Measurements from ENCODE around the gene SALL1. TPM values are rescaled to one million over a fixed set of nuclear protein-coding genes. Genes with fewer than 3 reads are reported as not detected.

Gene SALL1
- total RNA-seq, 2 donors from 2014 or later: not detected

DNA sequence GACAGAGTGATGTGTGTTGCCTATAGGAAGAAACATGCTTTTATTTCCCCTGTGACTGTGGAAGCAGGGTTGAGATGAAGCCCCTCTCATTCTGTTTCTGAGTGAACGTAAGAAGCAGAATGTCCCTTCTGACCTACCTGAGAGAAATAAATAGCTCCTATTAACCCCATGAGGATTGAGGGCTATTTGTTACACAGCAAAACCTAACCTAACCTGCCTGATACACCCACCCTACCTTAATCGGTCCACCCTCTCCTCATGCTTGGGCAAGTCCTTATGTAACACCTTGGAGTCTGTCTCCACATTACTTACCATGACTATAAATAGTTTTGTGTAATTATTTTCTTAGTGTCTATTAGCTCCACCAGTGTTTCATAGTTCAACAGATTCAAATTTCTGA lies 41.9 kb downstream of the SALL1 start:
- DNase-seq (no peak), ATAC-seq (no peak)
- no peak overlapping the region for H3K27ac Mint-ChIP-seq
- H3K4me1 Mint-ChIP-seq: no peaks in the 10 kb centered on the region
- peaks cover 33% of the 10 kb centered on the region for H3K27me3 Mint-ChIP-seq
- H3K9me3 ChIP-seq (ENCODE audit: control insufficient read depth, low read length, poor library complexity, severe bottlenecking): no peaks in the 10 kb centered on the region
- no peak overlapping the region for H3K4me3 Mint-ChIP-seq
- H3K36me3 Mint-ChIP-seq (ENCODE audit: low read depth): peaks cover 2% of the 10 kb centered on the region

- no peaks in the 10 kb centered on the region for H3K4me1 Mint-ChIP-seq
- ATAC-seq (no peak), DNase-seq (no peak)
- peaks cover 23% of the 10 kb centered on the region for H3K27me3 Mint-ChIP-seq
- no peak overlapping the region for H3K27ac Mint-ChIP-seq
- H3K36me3 Mint-ChIP-seq (ENCODE audit: low read depth): peaks cover 2% of the 10 kb centered on the region
- H3K9me3 ChIP-seq (ENCODE audit: control insufficient read depth, low read length, poor library complexity, severe bottlenecking): no peaks in the 10 kb centered on the region
- H3K4me3 Mint-ChIP-seq: no peak overlapping the region
Measured at GRCh38 chr16:51107742-51108141, 43.3 kb downstream of the SALL1 start.

DNA sequence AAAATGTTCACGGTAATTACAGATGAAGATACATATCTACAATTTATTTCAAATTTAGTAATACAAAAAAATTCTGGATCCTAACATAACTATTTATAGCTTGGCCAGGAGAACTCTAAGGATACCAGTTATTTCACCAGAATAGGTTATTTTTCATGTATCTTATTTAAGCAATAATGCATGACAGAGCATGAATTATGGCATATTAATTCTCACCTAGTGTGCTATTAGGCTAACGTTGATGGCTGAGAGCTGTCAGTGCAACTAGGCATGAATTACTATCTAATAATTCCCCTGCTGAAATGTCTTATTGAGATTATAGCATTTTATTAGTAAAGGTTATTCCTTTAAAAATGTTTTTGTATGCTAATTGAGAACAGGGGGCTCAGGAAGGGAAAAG lies 44.5 kb downstream of the SALL1 start:
- H3K9me3 ChIP-seq (ENCODE audit: control insufficient read depth, low read length, poor library complexity, severe bottlenecking): no peaks in the 10 kb centered on the region
- DNase-seq (no peak), ATAC-seq (no peak)
- no peak overlapping the region for H3K4me3 Mint-ChIP-seq
- peaks cover 2% of the 10 kb centered on the region for H3K36me3 Mint-ChIP-seq (ENCODE audit: low read depth)
- H3K27me3 Mint-ChIP-seq: peaks cover 11% of the 10 kb centered on the region
- no peak overlapping the region for H3K27ac Mint-ChIP-seq
- H3K4me1 Mint-ChIP-seq: no peaks in the 10 kb centered on the region

GRCh38 chr16:51103590-51103989 lies 47.5 kb downstream of the SALL1 start:
- no peaks in the 10 kb centered on the region for H3K4me1 Mint-ChIP-seq
- no peaks in the 10 kb centered on the region for H3K36me3 Mint-ChIP-seq (ENCODE audit: low read depth)
- H3K4me3 Mint-ChIP-seq: no peak overlapping the region

GRCh38 chr16:51097729-51098128 lies 53.3 kb downstream of the SALL1 start:
- Mint-ChIP-seq H3K4me1 (no peaks in the 10 kb centered on the region), H3K27me3 (no peaks in the 10 kb centered on the region), H3K27ac (no peak overlapping the region), H3K36me3 (ENCODE audit: low read depth) (no peaks in the 10 kb centered on the region), H3K4me3 (no peak overlapping the region)
- H3K9me3 ChIP-seq (ENCODE audit: control insufficient read depth, low read length, poor library complexity, severe bottlenecking): no peaks in the 10 kb centered on the region
- ATAC-seq (no peak), DNase-seq (no peak)

More at GRCh38 chr16:51103590-51103989, 47.5 kb downstream of the SALL1 start:
- Mint-ChIP-seq H3K27me3 (no peaks in the 10 kb centered on the region), H3K27ac (no peak overlapping the region)
- H3K9me3 ChIP-seq (ENCODE audit: control insufficient read depth, low read length, poor library complexity, severe bottlenecking): no peaks in the 10 kb centered on the region
- ATAC-seq (no peak), DNase-seq (no peak)

DNA sequence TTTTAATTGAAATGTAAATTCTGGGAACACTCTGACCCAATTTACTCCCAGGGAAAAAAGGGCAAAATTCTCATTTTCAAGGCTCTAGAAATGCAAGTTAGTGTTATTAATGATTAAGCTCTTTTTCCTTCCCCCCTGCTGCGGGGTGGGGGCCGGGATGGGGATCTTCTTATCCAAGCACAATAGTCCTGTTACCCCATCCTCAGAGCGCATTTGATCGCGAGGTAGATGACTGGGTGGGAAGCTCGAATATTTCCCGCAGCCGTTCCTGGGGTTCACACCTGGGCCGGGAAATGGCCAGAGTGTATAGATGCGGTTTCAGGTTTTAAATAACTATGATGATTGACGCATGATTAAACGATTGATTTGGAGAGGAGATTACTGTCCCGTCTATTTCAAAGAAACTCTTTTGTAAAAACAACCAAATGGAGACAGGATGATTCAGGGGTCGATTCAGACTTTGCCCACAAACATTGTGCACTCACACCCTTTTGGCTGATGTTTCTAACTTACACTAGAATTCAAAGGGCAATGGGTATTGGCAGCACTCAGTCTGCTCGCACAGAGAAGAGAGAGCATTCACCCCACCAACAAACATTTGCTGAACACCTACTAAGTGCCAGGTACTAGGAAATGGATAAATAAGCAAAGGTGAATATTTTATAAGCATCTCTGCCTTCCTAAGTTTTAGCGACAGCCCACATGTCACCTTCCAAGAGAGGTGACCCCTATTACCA lies 55.0 kb downstream of the SALL1 start:
- Mint-ChIP-seq H3K36me3 (ENCODE audit: low read depth) (no peaks in the 10 kb centered on the region), H3K4me1 (no peaks in the 10 kb centered on the region), H3K27ac (no peak overlapping the region), H3K4me3 (no peak overlapping the region), H3K27me3 (no peaks in the 10 kb centered on the region)
- ATAC-seq (no peak), DNase-seq (no peak)
- H3K9me3 ChIP-seq (ENCODE audit: control insufficient read depth, low read length, poor library complexity, severe bottlenecking): no peaks in the 10 kb centered on the region

GRCh38 chr16:51095084-51095881 lies 55.8 kb downstream of the SALL1 start:
- H3K27ac Mint-ChIP-seq: no peak overlapping the region
- DNase-seq (no peak), ATAC-seq (no peak)
- H3K36me3 Mint-ChIP-seq (ENCODE audit: low read depth): no peaks in the 10 kb centered on the region
- no peak overlapping the region for H3K4me3 Mint-ChIP-seq
- no peaks in the 10 kb centered on the region for H3K27me3 Mint-ChIP-seq
- H3K9me3 ChIP-seq (ENCODE audit: control insufficient read depth, low read length, poor library complexity, severe bottlenecking): no peaks in the 10 kb centered on the region
- H3K4me1 Mint-ChIP-seq: no peaks in the 10 kb centered on the region

GRCh38 chr16:51093726-51094280 lies 57.3 kb downstream of the SALL1 start:
- Mint-ChIP-seq H3K27ac (no peak overlapping the region), H3K36me3 (ENCODE audit: low read depth) (no peaks in the 10 kb centered on the region)

More at GRCh38 chr16:51093726-51094280, 57.3 kb downstream of the SALL1 start:
- no peaks in the 10 kb centered on the region for H3K4me1 Mint-ChIP-seq
- DNase-seq (no peak), ATAC-seq (no peak)
- no peaks in the 10 kb centered on the region for H3K9me3 ChIP-seq (ENCODE audit: control insufficient read depth, low read length, poor library complexity, severe bottlenecking)
- no peak overlapping the region for H3K4me3 Mint-ChIP-seq
- H3K27me3 Mint-ChIP-seq: no peaks in the 10 kb centered on the region

Measured in T-helper 17 cell (primary cell).